HG03439 (cell line): ENCODE measurements around the gene PPP1R14C.

Experiments
- ATAC-seq: cut with Tn5 transposase; IDR thresholded peaks from one replicate; pipeline ENCODE4 v1.9.1; 2021; ENCODE audit warnings: mild to moderate bottlenecking, moderate library complexity; ENCODE audit not compliant: unreplicated experiment

The PPP1R14C gene

GRCh38 chr6:150245148-150245935 is 102.5 kb downstream of the PPP1R14C start:
- no peak for ATAC-seq

DNA sequence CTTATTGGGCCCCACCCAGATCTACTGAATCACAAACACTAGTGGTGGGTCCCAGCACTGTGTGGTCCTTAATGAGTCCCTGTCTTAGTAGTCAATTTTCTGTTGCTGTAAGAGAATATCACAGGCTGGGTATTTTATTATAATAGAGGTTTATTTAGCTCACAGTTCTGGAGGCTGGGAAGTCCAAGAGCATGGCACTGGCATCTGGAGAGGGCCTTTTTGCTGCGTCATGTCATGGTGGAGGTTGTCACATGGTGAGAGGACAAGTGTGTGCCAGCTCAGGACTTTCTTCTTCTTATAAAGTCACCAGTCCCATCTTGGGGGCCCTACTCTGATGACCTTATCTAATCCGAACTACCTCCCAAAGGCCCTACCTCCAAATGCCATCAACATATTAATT is 105.0 kb downstream of the PPP1R14C start:
- ATAC-seq, result no peak

DNA sequence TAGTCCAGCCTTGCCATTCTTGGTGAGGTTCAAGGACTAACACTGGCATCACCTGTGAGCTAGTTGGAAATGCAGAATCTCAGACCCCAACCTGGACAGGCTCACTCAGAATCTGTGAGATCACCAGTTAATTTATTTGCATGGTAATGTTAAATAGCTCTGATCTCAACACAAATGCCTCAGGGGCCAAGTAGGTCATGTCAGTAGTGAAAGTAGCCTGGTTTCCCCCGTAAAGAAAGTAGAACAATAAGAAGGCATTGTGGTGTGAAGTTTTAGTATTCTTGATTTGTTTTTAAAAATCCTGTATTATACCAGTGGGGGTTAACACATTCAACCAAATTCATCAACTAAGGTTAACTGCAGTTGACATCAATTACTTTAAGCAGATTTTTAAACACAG is 105.5 kb downstream of the PPP1R14C start:
- ATAC-seq, result no peak

DNA sequence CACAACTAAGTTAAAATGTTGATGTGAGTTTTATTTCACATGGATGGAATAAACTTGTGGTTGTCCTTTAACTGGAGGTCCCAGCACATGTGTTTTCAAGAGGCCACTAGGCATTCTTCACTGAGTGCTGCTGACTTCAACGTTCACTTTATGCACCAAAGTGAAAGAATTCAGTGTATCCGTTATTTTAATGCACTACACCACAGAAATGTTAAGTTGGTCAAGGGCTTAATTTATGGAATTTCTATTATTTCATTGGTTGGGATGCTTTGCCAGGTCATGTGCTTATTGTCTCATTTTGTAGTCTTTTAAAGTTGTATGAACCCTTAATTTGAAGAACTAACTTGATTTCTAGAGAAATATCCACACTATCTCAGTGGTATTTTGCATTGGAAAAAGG is 106.4 kb downstream of the PPP1R14C start:
- no peak for ATAC-seq

DNA sequence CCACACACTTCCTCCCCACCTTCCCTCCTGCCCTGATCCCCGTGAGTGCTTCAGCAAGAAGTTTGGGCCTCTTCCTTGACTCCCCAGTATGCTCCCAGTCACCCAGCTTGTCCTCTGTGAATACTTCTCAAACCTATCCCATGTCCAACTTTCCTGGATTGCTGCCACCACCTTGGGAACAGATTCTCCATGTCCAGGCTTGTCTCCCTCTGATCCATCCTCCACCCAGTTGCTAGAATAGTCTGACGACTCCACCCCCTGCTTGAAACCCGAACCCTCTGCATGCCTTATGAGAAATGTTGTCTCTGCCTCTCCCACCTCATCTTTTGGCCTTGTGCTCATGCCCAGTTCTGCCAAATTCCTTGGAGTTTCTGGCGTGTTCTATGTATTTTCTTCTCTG is 108.0 kb downstream of the PPP1R14C start:
- no peak for ATAC-seq

DNA sequence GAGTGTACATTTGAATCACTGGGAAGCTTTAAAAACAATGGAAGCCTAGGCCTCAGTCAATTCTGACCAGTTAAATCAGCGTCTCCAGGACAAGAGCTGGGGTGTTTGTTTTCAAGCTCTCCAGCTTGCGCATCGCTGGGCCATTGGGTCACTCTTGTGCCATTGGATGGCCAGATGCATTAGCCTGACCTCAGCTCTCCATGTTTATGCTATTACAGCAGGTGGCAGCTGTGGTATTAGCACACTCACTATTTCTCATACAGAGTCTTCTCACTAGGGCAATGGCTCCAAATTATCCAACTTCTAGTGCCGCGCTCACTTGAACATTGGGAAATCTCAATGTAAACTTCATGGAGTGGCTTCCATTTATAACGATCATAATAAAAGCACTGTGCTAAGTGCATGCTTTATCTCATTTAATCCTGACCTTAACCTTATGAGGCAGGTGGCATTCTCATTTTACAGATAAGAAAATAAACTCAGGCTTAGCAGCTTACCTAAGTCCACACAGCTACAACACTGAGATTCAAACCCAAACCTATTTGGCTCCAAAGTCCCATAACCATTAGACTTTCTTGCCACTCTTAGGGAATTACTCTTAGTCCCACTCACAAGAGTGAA is 108.8 kb downstream of the PPP1R14C start:
- no peak for ATAC-seq

DNA sequence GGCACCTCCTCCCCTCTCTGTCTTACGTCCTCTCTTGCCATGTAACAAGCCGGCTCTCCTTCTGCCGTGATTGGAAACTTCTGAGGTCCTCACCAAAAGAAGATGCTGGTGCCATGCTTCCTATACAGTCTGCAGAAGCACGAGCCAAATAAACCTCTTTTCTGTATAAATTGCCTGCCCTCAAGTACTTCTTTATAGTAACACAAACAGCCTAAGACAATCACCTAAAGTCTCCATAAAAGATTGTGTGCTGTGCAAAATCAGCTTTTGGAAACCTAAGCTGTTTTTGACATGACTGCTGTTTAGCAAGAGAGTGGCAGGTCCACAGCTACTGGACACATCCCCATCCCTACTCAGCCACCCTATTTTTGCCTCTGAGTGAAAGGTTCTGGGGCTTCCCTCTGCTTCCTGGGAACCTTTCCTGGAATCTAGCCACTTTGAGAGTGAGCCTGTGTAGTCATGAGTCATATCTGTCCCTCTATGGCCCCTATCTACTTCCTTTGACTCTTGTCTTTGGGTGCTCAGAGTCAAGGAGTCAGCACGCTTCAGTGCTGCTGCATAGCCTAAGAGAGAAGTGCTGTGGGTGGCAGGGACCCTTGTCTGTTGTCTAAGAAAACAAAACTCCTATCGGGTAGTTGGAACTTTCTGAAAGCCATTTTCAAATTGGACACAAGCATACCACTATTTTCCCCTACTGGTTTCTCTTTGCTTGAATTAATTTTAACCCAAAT is 110.0 kb downstream of the PPP1R14C start:
- ATAC-seq, result no peak

DNA sequence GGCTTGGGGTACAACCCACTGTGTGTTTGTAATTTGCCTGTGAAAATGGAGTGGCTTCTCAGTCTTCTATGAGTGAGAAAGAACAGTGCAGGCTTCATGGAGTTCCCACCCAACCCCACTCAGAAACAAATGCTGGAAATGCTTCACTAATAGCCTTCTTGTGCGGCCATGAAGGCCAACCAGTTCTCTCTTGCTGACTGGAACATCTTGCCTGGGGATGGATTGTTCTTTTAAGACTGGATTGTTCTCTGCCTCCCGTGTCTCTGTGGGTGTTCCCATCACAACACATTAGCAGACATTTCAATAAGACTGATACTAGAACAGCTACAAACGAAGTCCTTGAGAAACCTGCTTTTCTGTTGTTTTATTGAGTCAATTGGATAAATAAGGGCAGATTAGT is 110.6 kb downstream of the PPP1R14C start:
- no peak for ATAC-seq

DNA sequence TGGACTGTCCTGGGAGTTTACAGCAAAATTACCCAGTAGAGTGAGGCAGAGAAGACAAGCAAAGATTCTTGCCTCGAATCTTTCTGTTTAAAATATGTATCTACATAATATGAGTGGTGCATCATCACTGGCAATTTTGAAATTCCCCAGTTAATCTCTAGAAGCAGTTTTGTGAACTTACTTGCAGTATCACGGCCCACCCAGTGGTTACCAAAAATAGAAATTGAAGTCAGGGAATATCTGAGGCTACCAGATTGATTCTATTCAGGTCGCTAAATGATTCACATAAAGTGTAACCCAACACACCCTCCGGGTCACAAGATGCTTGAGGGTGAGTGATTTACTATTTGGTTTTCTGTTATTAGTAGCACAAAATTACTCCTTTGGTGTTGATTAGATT is 111.9 kb downstream of the PPP1R14C start:
- no peak for ATAC-seq

- ATAC-seq, result no peak
Measured at GRCh38 chr6:150255840-150256239, 113.0 kb downstream of the PPP1R14C start.

DNA sequence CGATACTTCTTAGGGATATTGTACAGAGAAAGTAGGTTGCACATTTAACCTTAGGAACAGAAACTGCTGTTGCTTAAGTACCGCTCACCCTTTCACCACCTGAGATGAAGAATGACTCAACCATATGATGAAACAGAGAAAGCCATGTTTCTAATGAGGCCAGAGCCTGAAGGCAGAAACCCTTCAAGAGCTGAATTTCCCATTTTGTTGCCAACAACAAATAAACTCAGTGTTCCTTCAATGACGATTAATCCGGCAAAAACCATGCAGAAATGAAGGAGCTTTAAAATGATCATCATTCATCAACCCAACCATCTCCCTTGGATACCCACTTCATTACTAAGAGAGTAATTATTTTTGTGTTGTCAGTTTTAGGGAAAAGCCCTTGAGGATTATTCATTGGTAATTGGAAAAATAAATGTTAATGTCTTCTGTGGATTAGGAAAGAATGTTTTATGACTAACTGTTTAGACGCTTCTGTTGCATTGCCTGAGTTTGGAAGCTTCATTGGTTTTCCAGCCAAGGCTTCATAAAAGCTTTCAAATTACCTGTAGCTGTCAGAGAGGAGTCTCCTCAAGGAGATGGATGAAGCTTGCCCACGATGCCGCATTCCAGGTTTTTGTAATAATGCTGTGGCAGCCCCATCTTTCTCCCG is 113.9 kb downstream of the PPP1R14C start:
- no peak for ATAC-seq

GRCh38 chr6:150258381-150258780 is 115.5 kb downstream of the PPP1R14C start:
- ATAC-seq, result no peak

DNA sequence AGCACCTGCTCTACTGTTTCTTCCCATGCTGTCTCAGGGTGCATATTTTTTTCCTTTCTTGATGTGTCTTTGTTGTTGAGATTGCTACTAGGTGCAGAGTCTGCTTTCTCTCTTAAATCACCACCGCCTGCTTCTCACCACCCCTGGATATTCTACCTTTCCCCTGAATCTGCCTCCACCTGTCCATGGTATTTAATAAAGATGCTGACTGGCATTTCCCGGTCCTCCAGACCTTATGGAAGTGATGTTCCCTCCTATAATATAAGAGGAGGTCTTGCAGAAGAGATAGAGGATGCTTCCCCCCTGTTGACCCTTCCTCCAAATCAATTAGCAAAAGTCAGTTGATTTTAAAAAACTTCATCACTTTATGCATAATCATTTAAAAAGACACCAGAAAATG is 118.1 kb downstream of the PPP1R14C start:
- no peak for ATAC-seq

DNA sequence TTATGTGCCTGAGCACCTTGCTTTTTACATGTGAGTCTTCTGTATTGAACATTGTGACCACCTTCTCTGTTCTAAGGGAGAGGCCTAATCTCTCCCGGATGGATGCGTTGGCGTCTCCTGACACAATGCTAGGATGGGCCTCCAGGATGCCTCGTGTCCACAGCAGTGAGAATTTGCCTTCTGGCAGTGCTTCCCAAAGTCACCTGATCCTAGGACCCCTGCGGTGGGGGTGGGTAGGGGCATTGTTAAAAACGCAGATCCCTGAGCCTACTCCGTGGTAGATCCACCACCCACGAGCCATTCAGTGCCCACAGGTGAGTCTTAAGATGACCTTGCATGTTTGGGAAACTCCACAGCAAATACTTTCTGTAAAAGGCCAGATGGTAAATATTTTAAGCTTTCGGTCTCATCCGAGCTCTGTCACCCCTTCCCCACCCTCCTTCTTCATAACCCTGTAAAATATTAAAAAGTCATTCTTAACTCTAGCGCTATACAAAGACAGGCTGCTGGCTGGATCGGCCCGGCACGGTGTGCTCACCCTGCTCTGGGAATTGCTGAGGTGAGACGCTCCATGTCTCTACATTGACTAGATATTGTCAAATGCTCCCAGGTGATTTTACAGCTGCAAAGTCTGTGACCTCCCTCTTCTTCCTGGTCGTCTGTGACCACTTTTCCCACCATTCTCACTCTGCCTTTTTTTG is 119.3 kb downstream of the PPP1R14C start:
- no peak for ATAC-seq

- ATAC-seq, result no peak
Measured at GRCh38 chr6:150263765-150264404, 121.0 kb downstream of the PPP1R14C start.

DNA sequence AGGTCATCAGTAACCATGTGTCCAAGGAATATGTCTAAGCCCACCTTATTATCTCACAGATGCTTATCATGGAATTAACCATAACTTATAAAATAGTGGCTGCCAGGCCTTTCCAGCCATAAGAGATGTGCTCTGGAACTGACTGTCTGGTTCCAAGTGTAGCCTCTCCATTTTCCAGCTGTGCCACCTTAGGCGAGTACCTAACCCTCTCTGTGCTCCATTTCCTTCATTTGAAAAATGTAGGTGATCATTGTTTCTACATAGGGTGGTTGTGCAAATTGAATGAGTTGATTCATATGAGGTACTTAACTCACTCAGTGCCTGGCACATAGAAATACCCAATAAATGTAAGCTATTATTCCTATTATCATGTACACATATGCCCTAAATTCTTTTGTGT is 123.5 kb downstream of the PPP1R14C start:
- ATAC-seq, result no peak

DNA sequence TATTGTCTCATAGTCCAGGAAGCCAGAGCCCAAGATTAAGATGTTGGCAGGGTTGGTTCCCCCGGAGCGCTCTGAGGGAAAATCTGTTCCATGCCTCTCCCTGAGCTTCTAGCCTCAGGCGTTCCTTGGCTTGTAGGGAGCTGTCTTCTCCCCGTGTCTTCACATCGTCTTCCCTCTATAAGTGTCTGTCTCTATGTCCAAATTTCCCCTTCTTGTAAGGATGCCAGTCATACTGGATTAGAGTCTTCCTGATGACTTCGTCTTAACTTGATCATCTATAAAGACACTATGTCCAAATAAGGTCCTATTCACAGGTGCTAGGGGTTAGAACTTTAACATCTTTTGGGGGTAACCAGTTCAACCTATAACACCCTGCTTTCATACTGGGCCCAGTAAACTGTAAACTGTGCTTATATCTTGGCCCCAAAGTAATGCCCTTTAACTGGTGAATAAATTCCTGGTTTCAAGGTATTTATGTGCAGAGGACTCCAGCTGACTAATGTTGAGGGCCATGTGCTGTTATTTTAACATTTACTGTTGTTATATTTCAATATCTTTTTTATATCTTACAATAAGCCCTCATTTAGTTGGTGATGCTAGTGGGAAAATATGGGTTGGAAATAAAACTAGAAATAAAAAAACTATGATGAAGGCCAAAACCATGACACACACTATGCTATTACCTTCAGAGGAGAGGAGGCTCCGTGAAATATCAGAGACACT is 124.3 kb downstream of the PPP1R14C start:
- no peak for ATAC-seq

DNA sequence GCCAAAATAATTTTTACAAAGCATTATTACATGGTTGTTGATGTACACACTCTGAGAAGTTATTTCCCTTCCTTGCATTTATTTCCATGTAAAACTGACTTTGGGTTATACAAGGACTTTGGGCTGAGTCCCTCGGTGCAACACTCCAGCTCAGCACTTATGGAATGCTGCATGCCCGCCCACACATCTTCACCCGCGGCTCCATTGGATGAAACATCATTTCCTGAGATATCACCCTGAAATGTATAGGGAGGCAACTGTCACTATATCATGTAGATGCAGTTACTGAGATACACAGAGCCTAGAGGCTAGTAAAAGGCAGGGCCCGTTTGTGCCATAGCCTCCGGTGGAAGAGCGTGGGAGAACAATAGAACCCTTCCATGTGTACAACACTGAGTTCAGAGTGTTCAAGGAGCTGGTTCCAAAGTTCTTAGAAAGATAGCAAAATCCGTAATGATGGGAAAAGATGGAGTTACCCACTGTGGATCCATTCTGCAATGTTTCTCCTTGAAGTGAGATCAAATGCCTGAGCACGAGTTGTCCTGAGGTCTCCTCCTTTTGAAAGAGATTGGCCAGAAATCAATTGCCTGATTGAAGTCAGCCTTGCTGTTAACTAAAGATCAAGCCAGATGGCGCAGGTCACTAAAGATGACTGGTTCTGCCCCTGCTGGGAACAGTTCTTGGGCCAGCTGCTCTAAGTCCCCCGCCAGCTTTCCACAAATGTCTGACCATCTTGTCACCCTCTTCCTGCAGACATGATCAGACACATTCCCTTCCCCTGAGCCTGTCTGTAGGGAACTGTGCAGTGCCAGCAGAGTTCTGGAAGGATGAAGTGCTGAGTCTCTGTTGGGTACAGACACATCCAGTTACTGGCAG is 125.1 kb downstream of the PPP1R14C start:
- no peak for ATAC-seq
